Measurements from ENCODE around the gene LCLAT1.
A peak's percentile ranks its signal among the peaks of the same experiment; 100 is the strongest.
"Not testable (repeated sequence)": the region's sequence is repeated elsewhere in the genome, so short reads cannot be mapped to it uniquely, and the experiment has no call there.

The LCLAT1 gene

GRCh38 chr2:30612371-30612770 lies 165.3 kb downstream of the LCLAT1 start:
- no peak for DNase-seq

GRCh38 chr2:30613001-30613400 lies 166.0 kb downstream of the LCLAT1 start:
- no peak for DNase-seq

GRCh38 chr2:30614227-30614626 lies 167.2 kb downstream of the LCLAT1 start:
- DNase-seq = not testable (repeated sequence)

- no peak for DNase-seq
Measured at GRCh38 chr2:30615926-30616325, 168.9 kb downstream of the LCLAT1 start.

- DNase-seq = no peak
Measured at GRCh38 chr2:30620102-30620501, 173.1 kb downstream of the LCLAT1 start.

DNA sequence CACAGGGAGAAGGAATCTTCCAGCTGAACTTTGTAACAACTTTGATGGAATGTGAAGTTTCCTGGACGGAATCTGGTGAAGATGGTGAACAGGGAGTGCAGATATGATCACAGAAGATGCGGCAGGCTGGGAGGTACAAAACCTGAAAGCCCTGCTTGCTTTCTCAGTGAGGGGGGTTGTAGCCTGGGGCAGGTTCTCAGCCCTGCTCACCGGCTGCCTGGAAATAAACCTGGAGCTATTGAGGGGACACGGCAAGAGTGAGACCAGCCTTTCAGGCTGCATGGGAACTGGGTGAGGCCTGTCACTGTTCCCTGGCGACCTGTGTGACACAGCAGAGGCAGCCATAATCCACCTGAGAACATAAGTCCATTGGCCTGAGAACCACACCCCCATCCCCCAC lies 174.8 kb downstream of the LCLAT1 start:
- no peak for DNase-seq

DNA sequence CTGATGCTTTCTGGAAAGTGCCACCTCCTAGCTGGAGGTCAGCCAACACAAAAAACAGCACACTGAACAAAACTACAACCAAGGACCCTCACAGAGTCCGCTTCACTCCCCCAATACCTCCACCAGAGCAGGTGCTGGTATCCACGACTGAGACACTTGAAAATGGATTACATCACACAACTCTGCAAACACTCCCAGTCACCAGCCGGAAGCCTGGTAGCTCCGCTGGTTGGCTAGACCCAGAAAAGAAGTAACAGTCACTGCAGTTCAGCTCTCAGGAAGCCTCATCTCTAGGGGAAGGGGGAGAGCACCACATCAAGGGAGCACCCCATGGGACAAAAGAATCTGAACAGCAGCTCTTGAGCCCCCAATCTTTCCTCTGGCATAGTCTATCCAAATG lies 175.4 kb downstream of the LCLAT1 start:
- DNase-seq = no peak

- DNase-seq = peak; percentile 54
Measured at GRCh38 chr2:30625276-30625675, 178.2 kb downstream of the LCLAT1 start.

DNA sequence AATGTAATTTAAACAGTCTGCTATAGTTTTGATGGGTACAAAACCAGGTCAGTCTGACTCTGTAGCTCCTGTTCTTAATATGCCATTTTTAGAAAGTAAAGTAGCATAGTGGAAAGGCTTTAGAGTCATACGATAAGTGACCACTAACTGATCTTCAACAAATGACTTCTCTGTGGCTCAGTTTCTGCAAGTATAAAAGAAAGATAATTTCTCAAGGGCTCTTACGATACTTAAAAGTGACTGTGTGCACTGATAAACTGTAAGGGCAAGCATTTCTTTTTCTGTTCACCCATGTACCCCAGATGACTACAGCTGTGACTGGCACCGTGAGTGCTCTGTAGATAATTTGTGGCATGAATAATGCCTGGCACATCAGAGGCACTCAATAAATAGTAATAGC lies 178.7 kb downstream of the LCLAT1 start:
- peak; percentile 93 for DNase-seq

DNA sequence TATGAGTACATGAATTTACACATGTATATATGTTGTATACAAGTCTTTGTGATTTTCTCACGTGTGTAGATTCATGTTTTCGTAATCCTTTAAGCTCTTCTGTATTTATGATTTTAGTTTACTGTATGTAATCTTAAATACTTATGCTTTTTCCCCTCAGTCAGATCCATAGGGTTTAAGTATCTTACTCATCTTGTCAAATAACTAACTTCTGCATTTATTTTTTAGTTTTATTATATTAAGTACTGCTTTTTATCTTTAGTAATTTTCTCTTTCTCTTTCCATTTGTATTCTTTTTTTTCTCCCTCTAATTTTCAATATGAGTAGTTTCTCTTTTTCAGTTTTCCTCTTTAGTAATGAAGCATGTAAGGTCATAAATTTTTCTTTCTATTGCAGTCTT lies 179.4 kb downstream of the LCLAT1 start:
- no peak for DNase-seq

- peak; percentile 24 for DNase-seq
Measured at GRCh38 chr2:30627151-30627550, 180.1 kb downstream of the LCLAT1 start.

GRCh38 chr2:30628341-30628740 lies 181.3 kb downstream of the LCLAT1 start:
- no peak for DNase-seq

DNA sequence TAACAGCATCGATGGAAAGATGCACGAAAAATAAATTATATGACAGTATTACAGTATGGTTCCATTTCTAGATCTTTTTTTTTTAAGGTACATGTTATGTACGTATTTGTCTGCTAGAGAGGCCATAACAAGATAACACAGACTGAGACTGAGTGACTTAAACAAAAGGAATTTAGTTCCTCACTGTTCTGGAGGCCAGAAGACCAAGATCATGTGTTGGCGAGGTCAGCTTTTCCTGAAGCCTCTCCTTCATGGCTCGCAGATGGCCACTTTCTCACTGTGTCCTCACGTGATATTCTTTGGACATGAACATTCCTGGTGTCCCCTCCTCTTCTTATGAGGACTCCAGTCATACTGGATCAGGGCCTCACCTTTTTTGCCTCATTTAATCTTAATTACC lies 182.8 kb downstream of the LCLAT1 start:
- DNase-seq = no peak

- DNase-seq = peak; percentile 82
Measured at GRCh38 chr2:30631051-30631671, 184.1 kb downstream of the LCLAT1 start.

DNA sequence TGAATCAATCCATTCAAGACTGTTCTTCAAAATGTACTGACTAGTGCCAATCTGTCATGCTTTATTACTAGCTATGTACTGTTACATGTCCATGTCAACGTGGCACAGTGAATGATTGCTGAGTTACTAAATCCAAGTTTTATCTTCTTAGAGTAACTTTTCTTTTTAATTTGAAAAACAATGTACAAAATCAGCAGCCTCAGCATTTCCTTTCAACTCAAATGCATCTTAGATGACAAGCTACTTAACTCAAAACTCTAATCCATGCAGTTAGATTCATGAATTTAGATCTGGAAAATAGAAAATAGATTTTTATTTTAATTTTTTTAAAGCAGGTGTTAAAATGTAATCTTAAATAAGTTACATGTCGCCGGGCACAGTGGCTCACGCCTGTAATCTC lies 186.0 kb downstream of the LCLAT1 start:
- DNase-seq = no peak

- DNase-seq = peak; percentile 27
Measured at GRCh38 chr2:30636311-30636710, 189.3 kb downstream of the LCLAT1 start.

DNA sequence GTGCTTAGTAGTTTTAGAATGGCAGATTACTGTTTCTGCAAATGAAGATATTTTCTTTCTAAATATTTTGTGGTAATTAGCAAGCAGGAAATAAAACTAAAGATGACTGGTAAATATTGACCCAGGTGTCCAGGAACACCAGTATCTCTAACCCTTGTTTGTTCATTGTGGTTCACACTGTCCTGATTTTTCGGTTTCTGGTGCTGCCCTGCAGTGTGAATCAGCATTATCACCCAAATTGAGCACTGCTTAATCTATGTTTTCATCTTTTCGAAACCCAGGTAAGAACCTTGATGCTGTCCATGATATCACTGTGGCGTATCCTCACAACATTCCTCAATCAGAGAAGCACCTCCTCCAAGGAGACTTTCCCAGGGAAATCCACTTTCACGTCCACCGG lies 192.8 kb downstream of the LCLAT1 start:
- DNase-seq = no peak

DNA sequence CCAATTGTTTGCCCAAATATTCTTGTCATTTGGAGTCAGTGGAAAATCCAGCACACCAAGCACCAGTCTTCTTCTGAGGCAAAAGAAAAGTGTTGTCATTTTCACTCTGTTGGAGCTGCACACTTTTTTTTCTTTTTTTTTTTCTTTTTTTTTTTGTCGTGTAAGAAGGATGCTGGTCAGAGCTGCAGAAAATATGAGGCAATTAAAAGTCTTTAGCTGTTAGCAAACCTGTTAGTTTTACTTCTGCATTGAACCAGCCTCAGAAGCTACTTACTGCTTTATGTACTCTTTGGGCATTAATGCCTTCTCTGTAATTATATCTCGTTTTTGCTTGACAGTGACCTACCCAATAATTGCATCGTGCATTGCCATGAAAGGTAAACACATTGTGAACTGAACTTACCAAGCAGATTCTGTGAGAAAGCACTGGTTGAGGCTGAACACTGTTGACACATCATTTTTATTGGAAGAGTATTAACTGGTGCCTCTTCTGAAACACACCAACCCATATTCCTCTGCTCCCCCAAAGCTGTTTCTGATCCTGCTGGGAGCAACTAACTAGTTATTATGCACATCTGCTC lies 194.8 kb downstream of the LCLAT1 start:
- DNase-seq = no peak

DNA sequence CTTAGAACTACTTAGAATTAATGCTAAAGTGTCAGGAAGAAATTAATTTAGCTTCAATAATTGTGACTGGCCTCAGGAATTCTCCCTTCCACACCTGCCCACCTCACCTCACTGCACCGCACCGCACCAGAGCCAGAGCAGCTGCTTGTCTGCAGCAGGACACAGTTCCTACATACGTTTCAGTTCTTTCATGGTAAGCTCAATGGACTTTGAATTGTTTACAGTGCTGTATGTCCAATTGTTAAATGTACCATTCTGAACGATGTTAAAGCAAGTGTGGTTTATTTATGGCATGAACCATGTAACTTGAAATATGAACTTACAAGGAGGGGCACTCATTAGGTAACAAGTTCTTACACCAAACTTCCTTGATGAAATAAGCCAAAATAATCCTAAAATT lies 196.0 kb downstream of the LCLAT1 start:
- not testable (repeated sequence) for DNase-seq

DNA sequence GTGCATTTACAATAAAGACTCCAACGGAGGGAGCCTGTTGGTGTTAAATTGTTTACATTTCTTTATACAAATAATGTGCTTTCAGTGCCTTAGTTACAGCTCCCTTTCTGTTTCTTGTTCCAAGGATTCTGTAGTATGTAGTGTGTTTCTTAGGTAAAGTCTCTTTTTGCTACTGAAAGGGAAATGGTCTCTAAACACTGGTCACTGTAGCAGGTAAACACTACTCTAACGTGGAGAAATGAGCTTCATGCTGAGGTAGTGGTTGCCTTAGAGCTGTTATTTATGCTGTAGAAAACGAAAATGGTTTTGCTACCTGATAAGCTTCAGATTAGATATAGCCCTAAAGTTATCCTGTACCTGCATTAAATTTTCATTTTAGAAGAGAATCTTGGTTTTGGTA lies 196.6 kb downstream of the LCLAT1 start:
- DNase-seq = no peak

DNA sequence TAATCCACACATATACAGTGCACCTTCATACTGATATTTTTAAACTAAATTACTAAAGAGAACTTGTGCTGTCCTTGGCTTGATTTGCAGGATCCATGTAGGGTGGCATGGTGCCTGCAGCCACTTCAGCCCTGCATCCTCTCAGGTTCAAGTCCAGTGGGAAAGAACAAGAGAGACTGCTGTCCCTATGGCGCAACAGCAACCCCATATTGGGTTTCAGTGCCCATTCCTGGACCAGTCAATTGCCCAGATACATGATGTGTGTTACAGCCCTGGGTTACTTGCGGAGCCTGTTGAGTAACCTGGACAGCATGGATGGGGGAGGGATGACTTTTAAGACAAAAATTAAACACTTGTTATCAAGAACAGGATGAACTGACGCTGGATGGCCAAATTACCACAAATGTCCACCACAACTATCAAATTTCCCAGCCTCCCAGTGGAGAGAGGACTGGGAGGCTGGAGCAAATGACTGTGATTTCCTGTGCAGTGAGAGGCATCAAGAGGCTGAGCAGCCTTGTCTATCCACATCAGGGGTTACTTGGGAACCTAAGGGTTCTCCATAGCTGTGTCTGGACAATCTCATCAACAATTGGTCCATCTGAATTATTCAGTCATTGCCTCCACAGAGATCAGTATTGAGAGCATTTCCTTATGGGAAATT lies 198.2 kb downstream of the LCLAT1 start:
- DNase-seq = no peak

- DNase-seq = no peak
Measured at GRCh38 chr2:30645745-30646119, 198.7 kb downstream of the LCLAT1 start.

DNA sequence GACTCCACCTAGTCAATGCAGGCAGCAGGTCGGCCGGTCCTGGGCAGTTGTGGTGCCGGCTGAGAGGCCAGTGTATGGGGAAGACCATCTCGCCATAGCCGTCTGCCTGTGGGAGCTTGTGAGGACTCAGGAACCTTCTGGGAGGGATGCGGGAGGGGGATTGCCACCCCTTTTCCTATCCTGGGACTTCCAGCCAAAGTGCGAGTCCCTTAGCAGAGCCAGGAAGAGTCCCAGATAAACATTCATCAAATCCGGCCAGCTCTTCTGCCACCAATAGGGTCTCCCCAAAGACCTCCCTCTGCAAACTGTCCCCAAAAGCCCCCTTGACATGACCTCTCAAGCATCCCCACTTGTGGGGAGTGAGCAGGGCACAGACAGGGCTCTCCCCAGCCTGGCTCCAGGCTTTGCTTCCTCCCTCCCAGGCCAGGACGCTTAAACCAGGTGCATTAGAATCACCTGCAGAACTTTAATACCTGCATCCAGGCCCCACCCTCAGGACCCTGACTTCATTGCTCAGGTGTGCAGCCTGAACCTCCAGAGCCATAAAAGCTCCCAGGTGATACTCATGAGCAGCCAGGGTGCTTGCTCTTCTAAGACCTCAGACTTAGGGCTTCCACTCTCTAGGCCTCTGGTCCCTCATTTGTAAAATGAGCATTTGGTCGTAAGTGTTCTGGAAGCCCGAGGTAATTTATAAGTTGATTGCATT lies 200.9 kb downstream of the LCLAT1 start:
- no peak for DNase-seq

DNA sequence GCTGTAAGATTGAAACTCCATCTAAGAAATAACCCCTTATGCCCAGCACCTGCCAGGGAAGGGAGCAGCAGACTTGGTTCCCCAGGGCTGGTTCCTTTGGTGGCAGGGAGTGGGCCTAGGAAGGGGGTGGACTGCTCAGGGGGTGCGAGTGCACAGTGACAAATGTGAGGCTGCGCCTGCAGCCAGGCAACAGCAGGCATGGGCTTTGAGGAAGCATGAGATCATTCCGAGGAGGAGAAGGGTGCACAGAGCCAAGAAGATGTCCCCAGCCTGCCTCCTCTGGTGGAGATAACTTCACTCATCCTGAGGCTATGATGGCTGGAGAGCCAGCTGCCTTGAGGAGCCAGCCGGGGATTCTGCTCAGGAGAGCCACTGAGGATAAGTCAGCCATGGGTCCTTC lies 202.2 kb downstream of the LCLAT1 start:
- no peak for DNase-seq

All from hematopoietic multipotent progenitor cell treated with erythropoietin and hydrocortisone succinate and interleukin-3 and kit ligand, for 6 days (in vitro differentiated cells).